Dedifferentiated amniotic fluid mesenchymal stem cell (primary cell): ENCODE data around the gene DNAJC7.

Experiments used
- DNase-seq: peaks from one replicate; pipeline ENCODE4 v3.0.0-alpha.2; 2016; ENCODE audit errors: extremely low spot score

The DNAJC7 gene

GRCh38 chr17:41975099-41976083 lies 41.8 kb downstream of the DNAJC7 start:
- DNase-seq, result no peak

GRCh38 chr17:41974658-41975057 lies 42.6 kb downstream of the DNAJC7 start:
- no peak for DNase-seq

GRCh38 chr17:41974031-41974430 lies 43.2 kb downstream of the DNAJC7 start:
- DNase-seq, result no peak

GRCh38 chr17:41973408-41973811 lies 43.8 kb downstream of the DNAJC7 start:
- no peak for DNase-seq

- DNase-seq, result no peak
These were observed 44.5 kb downstream of the DNAJC7 start for GRCh38 chr17:41972571-41973407.

GRCh38 chr17:41971721-41972523 lies 45.3 kb downstream of the DNAJC7 start:
- no peak for DNase-seq

- DNase-seq, result no peak
These were observed 46.3 kb downstream of the DNAJC7 start for GRCh38 chr17:41970901-41971331.

- DNase-seq, result no peak
These were observed 48.6 kb downstream of the DNAJC7 start for GRCh38 chr17:41968676-41969075.

GRCh38 chr17:41967921-41968578 lies 49.2 kb downstream of the DNAJC7 start:
- DNase-seq, result no peak

- no peak for DNase-seq
These were observed 49.9 kb downstream of the DNAJC7 start for GRCh38 chr17:41967141-41967920.

GRCh38 chr17:41966463-41967140 lies 50.6 kb downstream of the DNAJC7 start, which contains the start of gene CNP:
Gene CNP (plus strand): TSS chr17:41966795. CDS start chr17:41966885, 90 bp downstream.
- peak; percentile 86 for DNase-seq

- DNase-seq, result peak; percentile 20
These were observed 51.4 kb downstream of the DNAJC7 start for GRCh38 chr17:41965694-41966462.

- peak; percentile 67 for DNase-seq
These were observed 54.3 kb downstream of the DNAJC7 start for GRCh38 chr17:41962768-41963434.

- DNase-seq, result no peak
These were observed 55.1 kb downstream of the DNAJC7 start for GRCh38 chr17:41962111-41962510.

- no peak for DNase-seq
These were observed 57.7 kb downstream of the DNAJC7 start for GRCh38 chr17:41959336-41960095.

GRCh38 chr17:41959030-41959335 lies 58.3 kb downstream of the DNAJC7 start:
- DNase-seq, result no peak

GRCh38 chr17:41957869-41958439 lies 59.3 kb downstream of the DNAJC7 start:
- DNase-seq, result no peak
